GM19193 (cell line): ENCODE results near the gene STX16.

Experiments used
- POLR2A ChIP-seq: IDR thresholded peaks from 4 replicates; pipeline ENCODE4 v1.6.1; 2011; ENCODE audit not compliant: insufficient read depth, insufficient read length; ENCODE audit errors: extremely low read depth

The STX16 gene

GRCh38 chr20:58698741-58699622 lies 47.9 kb downstream of the STX16 start:
- no peak for TF ChIP-seq POLR2A

- TF ChIP-seq POLR2A = no peak
Observed at GRCh38 chr20:58699623-58700107, 48.6 kb downstream of the STX16 start.

GRCh38 chr20:58700121-58700821 lies 49.2 kb downstream of the STX16 start:
- no peak for TF ChIP-seq POLR2A

GRCh38 chr20:58700823-58701222 lies 49.7 kb downstream of the STX16 start:
- TF ChIP-seq POLR2A = no peak

GRCh38 chr20:58701431-58702160 lies 50.5 kb downstream of the STX16 start:
- no peak for TF ChIP-seq POLR2A

GRCh38 chr20:58702161-58702510 lies 51.1 kb downstream of the STX16 start:
- no peak for TF ChIP-seq POLR2A

- no peak for TF ChIP-seq POLR2A
Observed at GRCh38 chr20:58702859-58703648, 52.0 kb downstream of the STX16 start.

GRCh38 chr20:58703765-58704371 lies 52.8 kb downstream of the STX16 start:
- no peak for TF ChIP-seq POLR2A

- no peak for TF ChIP-seq POLR2A
Observed at GRCh38 chr20:58705208-58705926, 54.3 kb downstream of the STX16 start.

- no peak for TF ChIP-seq POLR2A
Observed at GRCh38 chr20:58706150-58706892, 55.2 kb downstream of the STX16 start.

GRCh38 chr20:58706975-58707681 lies 56.0 kb downstream of the STX16 start:
- TF ChIP-seq POLR2A = no peak

GRCh38 chr20:58707770-58708169 lies 56.7 kb downstream of the STX16 start:
- no peak for TF ChIP-seq POLR2A
